PC-3 (cell line): Measurements from ENCODE around the gene USP17L20.
"Not testable (repeated sequence)": the region's sequence is repeated elsewhere in the genome, so short reads cannot be mapped to it uniquely, and the experiment has no call there.

Experiments used
- CTCF ChIP-seq: fragments of 300-600 bp; sonication (generic); conservative IDR thresholded peaks from 2 replicates; pipeline ENCODE4 v1.5.1; 2017; ENCODE audit warnings: antibody characterized with exemption, low read depth, mild to moderate bottlenecking, low read length
- EZH2 ChIP-seq: fragments of 300-600 bp; sonication (generic); IDR thresholded peaks from one replicate; pipeline ENCODE4 v1.6.1; 2017; ENCODE audit warnings: antibody characterized with exemption, mild to moderate bottlenecking, low read length; ENCODE audit not compliant: unreplicated experiment
- EZH2phosphoT487 ChIP-seq: fragments of 300-600 bp; sonication (generic); IDR thresholded peaks from 2 replicates; pipeline ENCODE4 v1.6.1; 2018; ENCODE audit warnings: mild to moderate bottlenecking, antibody characterized with exemption, low read length, borderline replicate concordance

GRCh38 chr4:9247953-9248680 lies 9.8 kb upstream of the USP17L20 start, which contains the start of gene USP17L18:
- not testable (repeated sequence) for TF ChIP-seq CTCF, EZH2phosphoT487, EZH2
